H1 (cell line): ENCODE data around the gene TMEM253.

Experiments
- CTCF ChIP-seq, 3 experiments: IDR thresholded peaks; 1 replicate in 2 of 3; 2 replicates in 1 of 3; pipeline versions ENCODE4 v1.5.1 to v1.6.1; 2011; ENCODE audit warnings: low read length in 3 of 3, mild to moderate bottlenecking in 3 of 3, inconsistent platforms in 2 of 3, low read depth in 1 of 3, moderate library complexity in 1 of 3; ENCODE audit not compliant: insufficient read depth in 1 of 3; ENCODE audit errors: control extremely low read depth in 1 of 3
- EGR1 ChIP-seq: IDR thresholded peaks from 2 replicates; pipeline ENCODE4 v1.6.1; 2011; ENCODE audit warnings: low read depth, low read length, borderline replicate concordance
- KDM1A ChIP-seq: fragments of 200-600, 300-600 bp; sonication (generic); IDR thresholded peaks from 2 replicates; pipeline ENCODE4 v1.7.1; 2016; ENCODE audit warnings: mild to moderate bottlenecking, low read length, borderline replicate concordance

GRCh38 chr14:21058903-21059302 lies 42.0 kb upstream of the TMEM253 start:
- TF ChIP-seq CTCF (IDR thresholded peaks at IDR 0.05; ENCODE audit: control extremely low read depth in 1 of 3, insufficient read depth in 1 of 3, low read depth in 1 of 3, low read length in 3 of 3): no peak
- TF ChIP-seq EGR1: no peak
- no peak for TF ChIP-seq KDM1A
